Activated CD8-positive, alpha-beta memory T cell treated with anti-CD3 and anti-CD28 coated beads for 36 hours (primary cell): ENCODE results near the gene ABCA10. TPM values are rescaled to one million over a fixed set of nuclear protein-coding genes. Genes with fewer than 3 reads are reported as not detected.
"Not testable (repeated sequence)": the region's sequence is repeated elsewhere in the genome, so short reads cannot be mapped to it uniquely, and the experiment has no call there.

Experiments
- CTCF ChIA-PET: fragments of 350-600 bp; sonication (Branson Sonifier 250); formaldehyde crosslinking; loops from one replicate; lab custom pipeline; 2021; ENCODE audit warnings: antibody characterized with exemption; lab: Charles Lee
- POLR2A ChIA-PET: fragments of 350-600 bp; sonication (Branson Sonifier 250); formaldehyde crosslinking; loops from one replicate; lab custom pipeline; 2021; ENCODE audit warnings: antibody characterized with exemption; lab: Charles Lee
- total RNA-seq, 2 experiments: library from RNA; stranded (reverse); gene quantifications; one replicate each; pipeline ENCODE4 v1.2.3, GENCODE V29; 2021

The ABCA10 gene
- total RNA-seq, 2 experiments from 2014 or later: 0.30 to 0.31 TPM

- ChIA-PET CTCF (no interaction called here), POLR2A (no interaction called here)
Measured at GRCh38 chr17:69232650-69233049, 4.0 kb upstream of the ABCA10 start.

- ChIA-PET CTCF (no interaction called here), POLR2A (no interaction called here)
Measured at GRCh38 chr17:69231521-69231920, 2.9 kb upstream of the ABCA10 start.

GRCh38 chr17:69230939-69231338, 2.3 kb upstream of the ABCA10 start:
- ChIA-PET POLR2A (no interaction called here), CTCF (no interaction called here)

GRCh38 chr17:69228018-69228417, 606 bp downstream of the ABCA10 start:
- ChIA-PET POLR2A (no interaction called here), CTCF (no interaction called here)

GRCh38 chr17:69227541-69227940, 1.1 kb downstream of the ABCA10 start:
- ChIA-PET POLR2A (no interaction called here), CTCF (no interaction called here)

- POLR2A ChIA-PET: no interaction called here
Measured at GRCh38 chr17:69223809-69224208, 4.8 kb downstream of the ABCA10 start.

GRCh38 chr17:69222707-69223258, 5.8 kb downstream of the ABCA10 start:
- CTCF ChIA-PET: no interaction called here
- POLR2A ChIA-PET: no interaction called here

More at GRCh38 chr17:69223809-69224208, 4.8 kb downstream of the ABCA10 start:
- CTCF ChIA-PET: no interaction called here

- ChIA-PET POLR2A (no interaction called here), CTCF (no interaction called here)
Measured at GRCh38 chr17:69220098-69220497, 8.5 kb downstream of the ABCA10 start.

- CTCF ChIA-PET: no interaction called here
- POLR2A ChIA-PET: no interaction called here
Measured at GRCh38 chr17:69218986-69219385, 9.6 kb downstream of the ABCA10 start.

- POLR2A ChIA-PET: no interaction called here
Measured at GRCh38 chr17:69213059-69213813, 15.4 kb downstream of the ABCA10 start.

GRCh38 chr17:69208640-69209039, 20.0 kb downstream of the ABCA10 start:
- ChIA-PET POLR2A (no interaction called here), CTCF (no interaction called here)

More at GRCh38 chr17:69213059-69213813, 15.4 kb downstream of the ABCA10 start:
- CTCF ChIA-PET: no interaction called here

GRCh38 chr17:69207151-69207550, 21.5 kb downstream of the ABCA10 start:
- ChIA-PET CTCF (no interaction called here), POLR2A (no interaction called here)

- ChIA-PET CTCF (no interaction called here), POLR2A (no interaction called here)
Measured at GRCh38 chr17:69198238-69198637, 30.4 kb downstream of the ABCA10 start.

- CTCF ChIA-PET, POLR2A ChIA-PET: not testable (repeated sequence)
Measured at GRCh38 chr17:69196105-69196653, 32.4 kb downstream of the ABCA10 start.

GRCh38 chr17:69192754-69193153, 35.9 kb downstream of the ABCA10 start:
- CTCF ChIA-PET: no interaction called here
- POLR2A ChIA-PET: no interaction called here

GRCh38 chr17:69188796-69189195, 39.8 kb downstream of the ABCA10 start:
- CTCF ChIA-PET: no interaction called here
- POLR2A ChIA-PET: no interaction called here

GRCh38 chr17:69188064-69188463, 40.6 kb downstream of the ABCA10 start:
- POLR2A ChIA-PET: no interaction called here
- CTCF ChIA-PET: no interaction called here

- ChIA-PET POLR2A (no interaction called here), CTCF (no interaction called here)
Measured at GRCh38 chr17:69187294-69187693, 41.3 kb downstream of the ABCA10 start.

GRCh38 chr17:69179227-69179952, 49.2 kb downstream of the ABCA10 start:
- CTCF ChIA-PET: no interaction called here
- POLR2A ChIA-PET: no interaction called here

GRCh38 chr17:69176457-69176795, 52.2 kb downstream of the ABCA10 start:
- CTCF ChIA-PET: no interaction called here
- POLR2A ChIA-PET: no interaction called here
